Suprapubic skin (tissue), 4 donors: ENCODE data around the gene BANP.
"Not testable (repeated sequence)": the region's sequence is repeated elsewhere in the genome, so short reads cannot be mapped to it uniquely, and the experiment has no call there.

Experiments used
- CTCF ChIP-seq, 2 donors: fragments of 200-600 bp in 1 of 2; fragments of 450-650 bp in 1 of 2; sonication (generic) in 1 of 2; IDR thresholded peaks; one replicate each; pipeline ENCODE4 v1.5.1; 2016 to 2019; ENCODE audit warnings: antibody characterized with exemption in 2 of 2, mild to moderate bottlenecking in 1 of 2, moderate library complexity in 1 of 2
- EP300 ChIP-seq: sonication (generic); formaldehyde crosslinking; IDR thresholded peaks from one replicate; pipeline ENCODE4 v1.6.1; 2017; ENCODE audit warnings: antibody characterized with exemption
- POLR2A ChIP-seq, 2 donors: fragments of 450-650 bp; IDR thresholded peaks; one replicate each; pipeline ENCODE4 v1.6.1; 2017; ENCODE audit warnings: antibody characterized with exemption in 2 of 2, mild to moderate bottlenecking in 2 of 2, moderate library complexity in 2 of 2
- POLR2AphosphoS5 ChIP-seq, 3 donors: sonication (generic); formaldehyde crosslinking; IDR thresholded peaks; one replicate each; pipeline ENCODE4 v1.6.1; 2017; ENCODE audit warnings: antibody characterized with exemption in 3 of 3

GRCh38 chr16:87984180-87984579 lies 32.9 kb downstream of the BANP start:
- not testable (repeated sequence) for TF ChIP-seq POLR2AphosphoS5 (IDR thresholded peaks at IDR 0.05); CTCF (IDR thresholded peaks at IDR 0.05); EP300; POLR2A (IDR thresholded peaks at IDR 0.05)
